Urothelium cell line (cell line): ENCODE measurements around the gene HNRNPA1.
"Not testable (repeated sequence)": the region's sequence is repeated elsewhere in the genome, so short reads cannot be mapped to it uniquely, and the experiment has no call there.

Source experiments
- DNase-seq: peaks from one replicate; pipeline ENCODE4 v3.0.0; 2011; ENCODE audit warnings: low spot score, mixed read lengths
- FAIRE-seq: peaks from 2 replicates; lab custom pipeline; 2011; peaks lifted over from hg19 to GRCh38; lab: Jason Lieb, UNC

The HNRNPA1 gene

DNA sequence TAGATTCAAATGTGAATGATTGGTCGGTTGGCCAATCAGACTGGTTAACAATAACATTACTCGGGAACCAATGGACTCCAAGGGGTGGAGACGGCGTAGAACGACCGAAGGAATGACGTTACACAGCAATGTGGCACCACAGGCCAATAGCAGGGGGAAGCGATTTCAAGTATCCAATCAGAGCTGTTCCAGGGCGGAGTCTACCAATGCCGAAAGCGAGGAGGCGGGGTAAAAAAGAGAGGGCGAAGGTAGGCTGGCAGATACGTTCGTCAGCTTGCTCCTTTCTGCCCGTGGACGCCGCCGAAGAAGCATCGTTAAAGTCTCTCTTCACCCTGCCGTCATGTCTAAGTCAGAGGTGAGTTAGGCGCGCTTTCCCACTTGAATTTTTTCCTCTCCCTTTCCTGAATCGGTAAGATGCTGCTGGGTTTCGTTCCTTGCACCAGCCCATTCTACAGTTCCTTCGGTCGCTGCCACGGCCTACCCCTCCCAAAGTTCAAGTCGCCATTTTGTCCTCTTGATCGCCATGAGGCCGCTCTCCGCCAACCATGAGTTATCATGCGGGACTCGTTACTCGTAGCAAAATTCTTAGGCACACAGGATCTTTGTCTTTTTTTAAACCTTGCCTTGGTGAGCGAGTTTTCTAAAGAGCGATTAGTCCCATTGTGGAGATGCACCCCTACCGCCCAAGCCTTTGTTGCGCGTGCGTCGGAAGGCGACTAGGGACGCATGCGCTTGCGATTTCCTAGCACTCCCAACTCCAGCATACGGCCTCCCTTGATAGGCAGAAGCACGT is at the start of gene HNRNPA1:
Gene HNRNPA1 (plus strand): TSS at position 259 of the 793 bp plus-strand sequence. CDS start 82 bp downstream, at position 341.
- DNase-seq = peak; percentile 96

DNA sequence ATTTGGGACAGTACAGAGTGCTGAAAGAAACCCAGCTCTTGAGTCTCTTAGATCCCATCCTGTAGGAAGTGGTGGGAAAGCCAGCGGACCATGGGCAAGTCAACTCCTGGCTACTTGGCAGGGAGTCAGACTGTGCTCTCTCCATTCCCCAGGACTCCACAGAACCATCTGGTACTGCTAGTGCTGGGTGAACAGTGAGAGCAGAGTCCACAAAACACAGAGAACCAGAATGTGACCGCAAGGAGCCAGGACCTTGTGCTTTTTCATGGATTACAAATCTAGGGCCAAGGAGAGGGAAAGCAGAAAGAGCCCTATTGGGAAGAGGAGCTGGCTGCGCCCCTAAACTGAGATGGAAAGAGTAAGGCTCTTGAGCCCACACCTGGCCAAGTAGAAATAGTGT is 49.3 kb upstream of the HNRNPA1 start:
- not testable (repeated sequence) for FAIRE-seq, DNase-seq

More for the DNA sequence above, at the start of gene HNRNPA1:
- no peak for FAIRE-seq

DNA sequence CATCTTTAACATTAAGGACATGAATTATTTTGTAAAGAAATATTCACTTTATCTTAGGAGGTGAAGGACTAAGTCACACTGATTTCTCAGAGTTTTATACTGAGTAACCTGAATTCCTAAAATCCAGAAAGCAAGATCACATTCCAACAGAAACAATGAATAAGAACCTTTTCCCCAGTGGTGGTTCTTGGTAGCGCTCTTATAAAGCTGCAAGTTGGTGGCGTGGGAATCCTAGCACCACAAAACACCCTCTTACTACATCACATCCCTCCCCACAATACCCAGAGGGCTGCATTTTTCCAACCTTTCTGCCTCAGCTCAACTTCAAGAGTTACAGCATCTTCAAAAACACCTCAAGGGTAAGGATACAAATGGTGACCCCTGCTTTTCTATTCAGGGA is 47.7 kb upstream of the HNRNPA1 start:
- FAIRE-seq (no peak), DNase-seq (no peak)

DNA sequence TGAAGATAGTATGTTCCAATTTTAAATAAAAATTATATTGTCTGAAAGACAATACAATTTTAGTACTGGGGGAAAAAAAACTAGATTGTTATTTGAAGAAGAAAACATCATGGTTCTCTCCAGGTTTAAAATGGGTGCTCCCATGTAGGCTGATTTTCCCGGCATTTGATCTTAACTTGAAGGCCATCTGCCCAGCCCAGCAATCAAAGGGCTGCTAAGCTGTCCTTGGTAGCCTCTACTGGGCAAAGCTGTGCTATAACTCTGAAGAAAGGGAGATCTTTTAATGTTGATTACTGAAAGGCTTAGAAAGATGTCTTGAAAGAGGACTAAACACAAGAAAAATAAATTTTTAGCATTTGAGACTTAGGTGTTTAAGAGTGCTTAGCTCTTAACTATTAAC is 42.0 kb upstream of the HNRNPA1 start:
- FAIRE-seq (no peak), DNase-seq (no peak)

DNA sequence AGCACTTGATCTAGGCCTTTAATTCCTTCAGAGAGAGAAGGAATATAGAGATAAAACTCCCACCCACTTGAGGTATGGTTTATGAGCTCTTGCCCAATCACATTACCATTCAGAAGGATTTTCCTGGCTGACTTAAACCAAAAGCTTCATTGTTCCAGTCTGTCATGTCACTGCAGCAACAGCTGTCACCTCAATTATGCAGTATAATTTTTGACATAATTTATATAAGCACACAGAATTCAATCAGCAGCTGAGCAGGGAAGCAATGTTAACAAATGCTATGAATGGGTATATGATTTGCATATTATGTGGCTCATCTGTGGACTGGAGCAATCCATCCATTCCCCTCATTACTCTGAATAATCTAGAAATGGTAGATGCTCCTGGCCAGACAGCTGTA is 40.9 kb upstream of the HNRNPA1 start:
- no peak for FAIRE-seq

DNA sequence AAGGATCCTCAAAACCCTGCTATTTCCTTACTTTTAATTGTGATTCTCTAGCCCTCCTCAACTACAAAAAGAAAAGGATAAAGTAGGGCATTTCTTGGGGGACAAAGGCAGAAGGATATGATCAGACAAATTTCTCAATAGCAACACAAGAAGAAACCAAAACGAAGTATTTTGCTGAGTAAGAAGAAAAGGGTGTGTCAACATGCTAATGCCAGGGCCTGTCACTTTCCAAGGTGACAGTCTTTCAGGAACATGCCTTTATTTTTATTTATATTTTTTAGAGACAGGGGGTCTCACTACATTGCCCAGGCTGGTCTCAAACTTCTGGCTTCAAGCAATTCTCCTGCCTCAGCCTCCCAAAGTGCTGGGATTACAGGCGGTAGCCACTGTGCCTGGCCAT is 40.4 kb upstream of the HNRNPA1 start:
- DNase-seq = no peak
- no peak for FAIRE-seq

More for the DNA sequence above, 40.9 kb upstream of the HNRNPA1 start:
- DNase-seq = no peak

DNA sequence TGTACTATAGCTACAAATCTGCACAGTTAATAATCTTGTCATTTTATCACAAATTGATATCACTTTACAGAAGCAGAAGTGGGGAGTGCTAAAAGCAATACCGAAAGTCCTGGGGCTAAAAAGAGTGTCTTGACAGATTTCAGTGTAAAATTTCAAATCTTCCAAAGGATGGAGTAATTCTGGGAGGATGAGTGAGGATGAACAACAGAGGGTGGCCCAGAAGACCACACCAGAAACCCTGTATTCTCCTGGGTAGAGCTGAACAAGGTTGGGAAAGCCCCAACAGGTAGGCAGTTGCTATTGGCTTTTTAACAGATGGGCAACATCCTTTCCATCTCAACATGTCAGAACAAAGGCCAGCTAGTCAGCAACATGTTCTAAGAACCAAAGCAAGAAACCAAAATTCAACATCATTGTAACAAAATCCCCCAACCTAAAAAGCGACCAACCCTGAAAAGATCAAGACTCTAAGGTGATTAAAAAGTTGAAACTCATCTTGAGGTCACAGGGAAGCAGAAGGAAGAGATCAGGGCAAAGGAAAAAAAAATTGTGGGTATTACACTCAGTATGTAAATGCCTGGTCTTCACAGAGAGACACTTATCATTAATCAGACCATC is 39.4 kb upstream of the HNRNPA1 start:
- DNase-seq (no peak), FAIRE-seq (no peak)

DNA sequence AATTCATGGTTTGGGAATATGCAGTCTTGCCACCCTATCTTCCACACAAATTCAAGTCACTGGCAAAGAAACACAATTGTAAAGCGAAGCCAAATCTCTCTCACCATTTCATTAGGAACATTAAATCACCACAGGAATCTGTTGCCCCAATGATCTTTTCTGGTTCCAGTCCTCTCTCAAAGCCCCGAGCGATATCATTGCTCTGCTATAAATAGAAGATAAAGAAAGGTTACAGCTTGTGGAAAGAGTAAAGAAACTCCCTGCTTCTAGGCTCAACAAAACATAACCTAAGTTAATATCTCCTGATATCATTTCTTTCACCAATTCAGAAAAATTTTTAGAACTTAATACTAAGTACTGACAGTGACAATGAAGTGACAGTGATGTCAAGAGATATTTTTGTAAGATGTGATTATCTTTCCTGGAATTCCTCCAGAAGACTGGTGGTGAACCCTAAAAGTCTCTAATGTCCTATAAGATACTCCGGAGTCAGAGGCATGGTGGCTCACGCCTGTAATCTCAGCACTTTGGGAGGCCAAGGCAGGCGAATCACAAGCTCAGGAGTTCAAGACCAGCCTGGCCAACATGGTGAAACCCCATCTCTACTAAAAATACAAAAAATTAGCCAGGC is 34.4 kb upstream of the HNRNPA1 start:
- DNase-seq (no peak), FAIRE-seq (no peak)

DNA sequence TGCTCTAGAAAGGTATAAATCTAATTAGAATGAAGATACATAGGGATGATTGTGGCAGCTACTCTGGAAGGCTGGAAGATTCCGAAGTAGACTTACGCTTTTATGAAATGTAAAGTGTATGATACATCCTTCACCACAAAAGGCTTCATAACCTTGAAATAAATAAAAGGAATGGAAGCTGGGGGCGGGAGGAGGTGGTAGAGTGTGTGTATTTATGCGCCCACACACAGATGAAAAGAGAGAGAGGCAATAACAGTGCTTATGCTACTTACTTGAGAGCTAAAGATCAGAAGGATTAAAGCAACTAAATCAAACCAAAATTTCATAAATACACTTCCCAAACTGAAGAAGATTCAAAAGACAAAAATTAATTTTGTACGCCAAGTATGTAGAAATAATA is 31.0 kb upstream of the HNRNPA1 start:
- FAIRE-seq (no peak), DNase-seq (no peak)

DNA sequence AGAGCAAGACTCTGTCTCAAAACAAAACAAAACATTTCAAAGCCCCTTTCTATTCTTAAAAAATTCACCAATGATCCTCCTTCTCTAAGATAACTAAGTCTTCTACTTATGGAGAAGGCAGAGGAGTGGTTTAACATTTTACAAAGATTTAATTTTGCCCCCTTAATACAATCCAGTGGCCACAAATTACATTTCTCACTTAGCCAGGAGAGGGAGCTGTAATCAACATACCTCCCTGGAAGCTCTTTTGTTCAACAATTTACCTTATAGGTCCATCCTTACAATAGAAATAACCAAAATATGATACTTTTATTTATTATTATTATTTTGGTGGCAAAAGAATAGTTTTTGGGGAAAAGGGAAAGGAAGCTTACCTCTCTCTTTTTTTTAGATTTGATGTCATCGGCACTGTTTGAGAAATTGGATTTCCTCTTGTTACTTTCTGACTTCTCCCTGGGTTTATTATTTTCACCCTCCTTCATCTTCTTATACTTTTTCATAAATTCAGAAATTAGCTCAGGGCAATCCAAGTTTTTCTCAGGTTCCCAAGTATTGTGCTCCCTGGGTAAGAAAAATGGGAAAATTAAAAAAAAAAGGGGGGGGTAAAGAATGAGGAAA is 28.8 kb upstream of the HNRNPA1 start:
- DNase-seq (peak; percentile 38), FAIRE-seq (no peak)

DNA sequence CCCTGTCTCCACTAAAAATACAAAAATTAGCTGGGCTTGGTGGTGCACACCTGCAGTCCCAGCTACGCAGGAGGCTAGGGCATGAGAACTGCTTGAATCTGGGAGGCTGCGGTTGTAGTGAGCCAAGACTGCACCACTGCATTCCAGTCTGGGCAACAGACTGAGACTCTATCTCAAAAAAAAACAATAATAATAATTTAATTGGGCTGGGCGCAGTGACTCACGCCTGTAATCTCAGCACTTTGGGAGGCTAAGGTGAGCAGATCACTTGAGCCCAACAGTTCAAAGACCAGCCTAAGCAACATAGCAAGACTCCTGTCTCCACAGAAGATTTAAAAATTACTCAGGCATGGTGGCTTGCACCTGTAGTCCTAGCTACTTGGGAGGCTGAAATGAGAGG is 27.3 kb upstream of the HNRNPA1 start:
- DNase-seq = no peak
- FAIRE-seq = no peak

DNA sequence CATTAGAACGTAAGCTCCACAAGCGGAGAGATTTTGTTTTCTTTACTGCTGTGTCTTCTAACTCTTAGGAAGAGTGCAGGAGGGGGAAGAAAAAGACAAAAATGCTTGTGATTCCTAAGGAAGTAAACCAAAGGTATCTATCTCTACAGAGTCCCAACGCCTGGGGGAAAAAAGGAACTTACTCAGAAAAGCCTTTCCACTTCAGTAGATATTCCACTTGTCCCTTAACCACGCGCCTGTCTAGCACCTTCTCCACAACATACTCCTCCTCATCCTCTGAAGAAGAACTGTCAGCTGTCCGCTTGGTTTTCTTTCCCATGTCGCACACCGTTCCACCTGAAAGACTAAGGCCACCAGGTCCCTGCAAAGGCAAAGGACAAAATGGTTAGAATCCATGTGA is 23.2 kb upstream of the HNRNPA1 start:
- no peak for FAIRE-seq
- DNase-seq = no peak

DNA sequence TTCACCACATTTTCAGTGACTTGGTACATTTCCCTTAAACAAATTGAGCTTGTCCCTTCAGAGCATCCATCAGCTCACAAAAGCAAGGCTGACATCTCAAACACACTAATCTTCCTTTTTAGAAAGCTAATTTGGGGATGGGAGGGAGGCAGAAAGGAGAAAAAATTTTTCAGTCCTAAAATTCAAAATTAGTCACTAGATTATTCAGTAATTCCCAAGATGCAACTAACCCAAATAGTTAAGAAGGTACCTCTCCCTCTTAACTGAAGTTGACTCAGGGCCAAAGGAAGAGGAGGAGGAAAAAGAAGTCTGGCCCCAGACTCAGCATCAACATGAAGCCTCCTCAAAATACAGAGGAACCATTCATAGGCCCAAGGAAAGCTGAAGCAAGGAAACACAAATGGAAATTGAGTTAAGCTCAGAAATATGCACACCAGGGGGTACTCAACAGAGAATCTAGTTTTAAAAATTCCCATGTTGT is 22.3 kb upstream of the HNRNPA1 start:
- DNase-seq (no peak), FAIRE-seq (no peak)

DNA sequence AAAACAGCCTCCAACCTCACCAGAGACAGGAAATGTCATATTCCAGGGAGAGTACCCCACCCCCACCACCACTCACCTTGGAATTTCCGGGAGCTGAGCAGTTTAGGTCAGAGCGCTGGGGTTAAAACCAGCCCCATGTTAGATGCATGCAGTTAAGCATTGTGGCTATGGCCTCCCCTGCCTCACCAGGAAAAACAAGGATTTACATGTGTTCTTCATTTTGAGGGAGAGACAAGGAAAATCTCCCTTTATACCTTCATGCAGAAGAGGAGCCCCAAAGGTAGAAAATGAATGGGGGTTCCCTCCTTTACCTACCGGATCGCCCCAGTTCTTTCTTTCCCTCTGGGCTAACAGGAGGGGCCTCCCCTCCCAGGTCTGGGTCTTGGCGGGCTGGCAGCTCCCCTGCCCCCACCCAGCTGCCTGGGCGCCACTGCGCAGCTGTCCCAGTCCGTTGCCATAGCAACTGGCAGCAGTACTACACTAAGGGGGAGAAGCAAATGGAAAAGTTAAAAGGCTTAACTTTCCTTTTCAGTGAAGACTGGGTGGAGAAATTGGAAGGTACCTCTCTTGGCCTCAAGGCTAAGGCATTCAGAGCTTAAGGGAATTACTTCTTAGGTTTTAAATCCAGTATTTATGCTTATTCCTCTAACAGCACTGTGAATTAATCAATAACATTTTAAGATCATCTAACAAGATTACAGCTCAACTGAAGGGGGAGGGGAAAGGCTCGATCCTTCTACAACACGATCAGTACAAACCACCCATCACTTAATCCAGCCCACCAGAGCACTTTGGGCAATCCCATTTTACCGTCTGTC is 21.1 kb upstream of the HNRNPA1 start:
- FAIRE-seq (peak; percentile 53), DNase-seq (peak; percentile 94)

DNA sequence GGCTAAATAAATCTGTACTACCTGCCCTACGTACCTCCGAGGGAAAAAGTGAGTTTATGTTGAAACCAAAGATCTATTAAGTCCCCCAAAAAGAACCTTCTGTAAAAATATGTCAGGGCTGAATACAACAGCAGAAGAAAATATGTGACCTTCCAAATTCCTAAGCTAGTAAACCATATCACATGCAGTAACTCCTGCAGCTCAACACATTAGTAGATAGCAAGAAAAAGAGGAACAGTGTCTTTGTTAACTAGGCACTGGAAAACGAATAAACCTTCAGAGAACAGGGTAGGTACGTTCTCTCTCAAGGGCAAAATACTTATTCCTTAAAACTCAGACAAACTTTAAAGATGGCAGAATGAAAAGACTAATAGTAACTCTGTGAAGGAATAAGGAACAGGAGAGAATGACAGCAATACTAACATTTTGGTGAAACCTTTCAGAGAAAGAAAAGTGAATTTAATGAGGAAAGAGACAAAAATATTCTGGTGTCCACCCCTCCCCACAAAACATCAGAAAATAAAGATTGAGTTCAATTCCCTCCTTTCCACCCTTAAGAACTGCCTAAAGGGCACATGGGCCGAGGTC is 18.6 kb upstream of the HNRNPA1 start:
- no peak for FAIRE-seq
- DNase-seq = no peak

DNA sequence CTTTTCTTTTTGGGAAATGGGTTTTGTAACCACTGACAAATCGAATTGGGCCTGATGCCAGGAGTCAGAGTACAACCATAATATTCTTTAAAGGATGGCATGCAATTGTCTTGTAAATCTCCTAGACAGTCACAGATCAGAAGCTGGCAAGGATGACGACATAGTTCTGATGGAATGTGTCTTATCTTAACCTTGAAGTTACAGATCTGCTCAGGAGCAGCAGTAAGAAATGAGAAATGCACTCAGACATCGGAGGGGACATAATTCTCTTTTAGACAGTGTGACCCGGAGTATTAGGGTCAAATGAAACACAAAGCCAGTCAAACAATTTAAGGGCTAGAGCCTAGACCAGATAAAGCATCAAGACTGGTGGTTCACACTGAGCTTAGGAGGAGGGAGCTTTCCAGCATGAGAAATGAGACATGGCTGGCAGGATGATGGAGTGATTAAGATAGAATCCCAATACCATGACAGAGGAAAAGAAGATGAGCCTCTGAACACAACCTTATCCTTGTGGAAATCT is 18.1 kb upstream of the HNRNPA1 start:
- FAIRE-seq = no peak

DNA sequence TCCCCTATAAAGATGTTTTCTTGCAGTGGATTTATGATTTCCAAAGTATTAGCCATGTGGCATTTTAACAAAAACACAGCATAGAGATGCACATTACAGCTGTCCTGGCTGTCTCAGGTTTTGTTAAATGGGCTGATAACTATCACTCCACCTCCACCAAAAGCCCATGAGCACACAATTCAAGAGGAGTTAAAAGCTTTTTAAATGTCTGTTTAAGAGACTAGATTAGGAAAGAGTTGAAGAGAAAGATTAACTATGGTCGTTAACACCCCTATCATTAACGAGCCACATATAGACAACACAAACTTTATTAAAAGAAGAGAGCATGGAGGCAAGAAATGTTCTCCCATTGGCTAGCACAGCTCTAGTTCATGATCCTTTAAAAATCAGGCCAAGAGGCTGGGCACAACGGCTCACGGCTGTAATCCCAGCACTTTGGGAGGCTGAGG is 15.1 kb upstream of the HNRNPA1 start:
- no peak for FAIRE-seq
- DNase-seq = no peak

More for the DNA sequence above, 18.1 kb upstream of the HNRNPA1 start:
- peak; percentile 13 for DNase-seq

DNA sequence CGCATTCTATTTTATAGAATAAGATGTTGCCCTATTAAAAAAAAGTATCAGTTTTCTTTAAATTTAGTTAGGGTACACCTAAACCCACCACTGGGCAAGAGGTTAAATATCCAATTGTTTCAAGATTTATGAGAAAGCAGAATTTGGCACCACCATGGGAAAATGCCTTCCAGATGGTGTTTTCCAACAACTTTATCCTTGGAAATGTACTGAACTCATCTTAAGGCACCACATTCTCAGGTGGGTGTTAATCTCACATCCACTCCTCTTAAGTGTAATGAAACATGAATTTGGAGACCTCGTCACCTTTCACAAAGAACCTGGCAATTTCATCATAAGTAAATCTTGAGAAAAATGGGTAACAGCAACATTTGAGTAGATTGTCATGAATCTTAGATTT is 13.7 kb upstream of the HNRNPA1 start:
- DNase-seq (no peak), FAIRE-seq (no peak)

DNA sequence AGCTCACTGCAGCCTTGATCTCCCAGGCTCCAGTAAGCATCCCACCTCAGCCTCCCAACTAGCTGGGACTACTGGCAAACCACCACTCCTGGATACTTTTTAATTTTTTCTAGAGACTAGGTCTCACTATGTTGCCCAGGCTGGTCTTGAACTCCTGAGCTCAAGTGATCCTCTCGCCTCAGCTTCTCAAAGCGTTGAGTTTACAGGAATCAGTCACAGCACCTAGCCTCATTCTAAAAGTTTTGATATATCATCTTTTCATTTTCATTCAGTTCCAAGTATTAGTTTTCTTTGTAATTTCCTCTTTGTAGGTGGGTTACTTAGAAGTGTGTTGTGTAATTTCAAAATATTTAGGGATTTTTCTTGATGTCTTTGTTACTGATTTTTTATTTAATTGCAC is 10.2 kb upstream of the HNRNPA1 start:
- DNase-seq (no peak), FAIRE-seq (no peak)

DNA sequence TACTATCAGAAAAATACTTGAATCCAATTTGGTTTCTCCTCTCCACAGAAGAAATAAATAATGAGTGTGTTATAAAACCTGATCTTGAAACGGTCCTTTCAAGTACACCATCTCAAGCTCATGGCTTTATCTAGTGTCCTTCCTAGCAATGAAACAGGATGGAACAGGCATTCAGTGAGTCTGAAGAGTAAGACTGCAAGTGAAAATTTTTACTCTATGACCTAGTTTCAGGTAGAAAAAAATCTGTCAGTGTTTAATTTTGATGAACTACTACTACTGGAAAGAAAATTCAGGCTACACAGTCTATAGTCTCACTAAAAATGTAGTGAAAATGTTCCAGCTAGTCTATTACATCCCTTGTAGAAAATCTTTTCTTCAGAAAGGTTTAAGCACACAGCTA is 8.3 kb upstream of the HNRNPA1 start:
- no peak for FAIRE-seq
- no peak for DNase-seq
